ENCODE data around the gene SLC1A2.

SLC1A2 gene

GRCh38 chr11:35419184-35419829 is at the start of gene SLC1A2:
Gene SLC1A2 (minus strand): TSS chr11:35419558. CDS start chr11:35418966, 592 bp downstream.
- DNase-seq = peak; percentile 34

GRCh38 chr11:35466058-35466457 is 46.7 kb upstream of the SLC1A2 start:
- no peak for DNase-seq

- no peak for DNase-seq
These were observed 45.0 kb upstream of the SLC1A2 start for GRCh38 chr11:35464308-35464707.

GRCh38 chr11:35463331-35463751 is 44.0 kb upstream of the SLC1A2 start:
- DNase-seq = no peak

GRCh38 chr11:35461917-35462538 is 42.7 kb upstream of the SLC1A2 start:
- no peak for DNase-seq

- DNase-seq = no peak
These were observed 40.1 kb upstream of the SLC1A2 start for GRCh38 chr11:35459489-35459888.

GRCh38 chr11:35458846-35459245 is 39.5 kb upstream of the SLC1A2 start:
- no peak for DNase-seq

- no peak for DNase-seq
These were observed 35.0 kb upstream of the SLC1A2 start for GRCh38 chr11:35454362-35454761.

GRCh38 chr11:35436581-35437250 is 17.4 kb upstream of the SLC1A2 start:
- peak; percentile 35 for DNase-seq

GRCh38 chr11:35433588-35433987 is 14.2 kb upstream of the SLC1A2 start:
- DNase-seq = no peak

- no peak for DNase-seq
These were observed 13.1 kb upstream of the SLC1A2 start for GRCh38 chr11:35432464-35432863.

GRCh38 chr11:35427071-35427470 is 7.7 kb upstream of the SLC1A2 start:
- DNase-seq = peak; percentile 29

- DNase-seq = no peak
These were observed 7.0 kb upstream of the SLC1A2 start for GRCh38 chr11:35426351-35426750.

GRCh38 chr11:35425603-35426212 is 6.3 kb upstream of the SLC1A2 start:
- DNase-seq = no peak

- no peak for DNase-seq
These were observed 5.0 kb upstream of the SLC1A2 start for GRCh38 chr11:35424157-35424940.

GRCh38 chr11:35420371-35420770 is 1.0 kb upstream of the SLC1A2 start:
- no peak for DNase-seq

GRCh38 chr11:35419830-35420333 is 524 bp upstream of the SLC1A2 start:
- no peak for DNase-seq

GRCh38 chr11:35418282-35419183 is 825 bp downstream of the SLC1A2 start:
- DNase-seq = peak; percentile 29

- DNase-seq = no peak
These were observed 3.9 kb downstream of the SLC1A2 start for GRCh38 chr11:35415487-35415886.

GRCh38 chr11:35414776-35415175 is 4.6 kb downstream of the SLC1A2 start:
- no peak for DNase-seq

- no peak for DNase-seq
These were observed 5.0 kb downstream of the SLC1A2 start for GRCh38 chr11:35414311-35414710.

- DNase-seq = no peak
These were observed 5.8 kb downstream of the SLC1A2 start for GRCh38 chr11:35413598-35413997.

All from NCI-H1105 (cell line).